Spleen (tissue), 7 donors: ENCODE results near the gene HBG1.
"Not testable (repeated sequence)": the region's sequence is repeated elsewhere in the genome, so short reads cannot be mapped to it uniquely, and the experiment has no call there.

Source experiments
- POLR2A ChIP-seq, 3 donors: fragments of 450-650 bp; IDR thresholded peaks; one replicate each; pipeline ENCODE4 v1.5.1; 2017; ENCODE audit warnings: antibody characterized with exemption in 3 of 3, mild to moderate bottlenecking in 1 of 3
- POLR2AphosphoS5 ChIP-seq, 3 donors: sonication (generic); formaldehyde crosslinking; IDR thresholded peaks; one replicate each; pipeline ENCODE4 v1.5.1; 2017; ENCODE audit warnings: antibody characterized with exemption in 3 of 3
- TF ChIP-seq, protein P1 (sequence below), 11 experiments: fragments of 200-600 bp in 7 of 11; fragments of 450-650 bp in 4 of 11; sonication (generic) in 4 of 11; IDR thresholded peaks in 8 of 11; conservative IDR thresholded peaks in 3 of 11; 1 replicate in 7 of 11; 2 replicates in 4 of 11; pipeline versions ENCODE4 v1.4.0 to v1.8.0; 2016 to 2021; ENCODE audit warnings: antibody characterized with exemption in 11 of 11, inconsistent platforms in 4 of 11, mild to moderate bottlenecking in 1 of 11
- donor health status: DM: no; HTN: no; CAD: no; lungs with moderate emphysema.
- donor health status: DM: no; HTN: no; CAD: no.
- donor health status: DM: no; HTN: no; CAD: no.

DNA sequence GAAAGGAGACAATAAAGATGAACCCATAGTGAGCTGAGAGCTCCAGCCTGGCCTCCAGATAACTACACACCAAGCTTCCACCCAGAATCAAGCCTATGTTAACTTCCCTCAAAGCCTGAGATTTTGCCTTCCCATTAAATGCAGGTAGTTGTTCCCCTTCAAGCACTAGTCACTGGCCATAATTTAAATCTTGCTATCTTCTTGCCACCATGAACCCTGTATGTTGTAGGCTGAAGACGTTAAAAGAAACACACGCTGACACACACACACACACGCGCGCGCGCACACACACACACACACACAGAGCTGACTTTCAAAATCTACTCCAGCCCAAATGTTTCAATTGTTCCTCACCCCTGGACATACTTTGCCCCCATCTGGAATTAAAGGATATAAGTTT lies 1.2 kb downstream of the HBG1 start:
- TF ChIP-seq POLR2A, POLR2AphosphoS5 (IDR thresholded peaks at IDR 0.05): not testable (repeated sequence)
- TF ChIP-seq, protein P1, sequence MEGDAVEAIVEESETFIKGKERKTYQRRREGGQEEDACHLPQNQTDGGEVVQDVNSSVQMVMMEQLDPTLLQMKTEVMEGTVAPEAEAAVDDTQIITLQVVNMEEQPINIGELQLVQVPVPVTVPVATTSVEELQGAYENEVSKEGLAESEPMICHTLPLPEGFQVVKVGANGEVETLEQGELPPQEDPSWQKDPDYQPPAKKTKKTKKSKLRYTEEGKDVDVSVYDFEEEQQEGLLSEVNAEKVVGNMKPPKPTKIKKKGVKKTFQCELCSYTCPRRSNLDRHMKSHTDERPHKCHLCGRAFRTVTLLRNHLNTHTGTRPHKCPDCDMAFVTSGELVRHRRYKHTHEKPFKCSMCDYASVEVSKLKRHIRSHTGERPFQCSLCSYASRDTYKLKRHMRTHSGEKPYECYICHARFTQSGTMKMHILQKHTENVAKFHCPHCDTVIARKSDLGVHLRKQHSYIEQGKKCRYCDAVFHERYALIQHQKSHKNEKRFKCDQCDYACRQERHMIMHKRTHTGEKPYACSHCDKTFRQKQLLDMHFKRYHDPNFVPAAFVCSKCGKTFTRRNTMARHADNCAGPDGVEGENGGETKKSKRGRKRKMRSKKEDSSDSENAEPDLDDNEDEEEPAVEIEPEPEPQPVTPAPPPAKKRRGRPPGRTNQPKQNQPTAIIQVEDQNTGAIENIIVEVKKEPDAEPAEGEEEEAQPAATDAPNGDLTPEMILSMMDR (IDR thresholded peaks at IDR 0.05 in 8 of 11, conservative IDR thresholded peaks at IDR 0.05 in 3 of 11): not testable (repeated sequence)
